ENCODE data around the gene FARP2.
"Not testable (repeated sequence)": the region's sequence is repeated elsewhere in the genome, so short reads cannot be mapped to it uniquely, and the experiment has no call there.

Gene FARP2

GRCh38 chr2:241408849-241409248 lies 52.8 kb downstream of the FARP2 start:
- no peak for DNase-seq (ENCODE audit: low spot score)

GRCh38 chr2:241410739-241411176 lies 54.7 kb downstream of the FARP2 start:
- no peak for DNase-seq (ENCODE audit: low spot score)

GRCh38 chr2:241412144-241412543 lies 56.1 kb downstream of the FARP2 start:
- no peak for DNase-seq (ENCODE audit: low spot score)

GRCh38 chr2:241413501-241413900 lies 57.4 kb downstream of the FARP2 start:
- DNase-seq (ENCODE audit: low spot score): not testable (repeated sequence)

GRCh38 chr2:241413929-241414580 lies 58.0 kb downstream of the FARP2 start:
- DNase-seq (ENCODE audit: low spot score): no peak

- no peak for DNase-seq (ENCODE audit: low spot score)
Observed at GRCh38 chr2:241415196-241415595, 59.1 kb downstream of the FARP2 start.

- no peak for DNase-seq (ENCODE audit: low spot score)
Observed at GRCh38 chr2:241417626-241418025, 61.5 kb downstream of the FARP2 start.

- no peak for DNase-seq (ENCODE audit: low spot score)
Observed at GRCh38 chr2:241421330-241421729, 65.2 kb downstream of the FARP2 start.

- not testable (repeated sequence) for DNase-seq (ENCODE audit: low spot score)
Observed at GRCh38 chr2:241421942-241422341, 65.9 kb downstream of the FARP2 start.

- no peak for DNase-seq (ENCODE audit: low spot score)
Observed at GRCh38 chr2:241422350-241422749, 66.3 kb downstream of the FARP2 start.

- not testable (repeated sequence) for DNase-seq (ENCODE audit: low spot score)
Observed at GRCh38 chr2:241423489-241423888, 67.4 kb downstream of the FARP2 start.

GRCh38 chr2:241425368-241425767 lies 69.3 kb downstream of the FARP2 start:
- DNase-seq (ENCODE audit: low spot score): no peak

GRCh38 chr2:241430178-241430577 lies 74.1 kb downstream of the FARP2 start:
- DNase-seq (ENCODE audit: low spot score): no peak

- DNase-seq (ENCODE audit: low spot score): no peak
Observed at GRCh38 chr2:241432824-241433448, 76.9 kb downstream of the FARP2 start.

GRCh38 chr2:241437179-241437578 lies 81.1 kb downstream of the FARP2 start:
- no peak for DNase-seq (ENCODE audit: low spot score)

- no peak for DNase-seq (ENCODE audit: low spot score)
Observed at GRCh38 chr2:241441492-241441891, 85.4 kb downstream of the FARP2 start.

- peak; percentile 92 for DNase-seq (ENCODE audit: low spot score)
Observed at GRCh38 chr2:241443486-241444223, 87.6 kb downstream of the FARP2 start.

- no peak for DNase-seq (ENCODE audit: low spot score)
Observed at GRCh38 chr2:241445426-241445825, 89.3 kb downstream of the FARP2 start.

GRCh38 chr2:241450092-241450491 lies 94.0 kb downstream of the FARP2 start:
- DNase-seq (ENCODE audit: low spot score): not testable (repeated sequence)

- DNase-seq (ENCODE audit: low spot score): no peak
Observed at GRCh38 chr2:241451840-241452506, 95.9 kb downstream of the FARP2 start.

- not testable (repeated sequence) for DNase-seq (ENCODE audit: low spot score)
Observed at GRCh38 chr2:241453919-241454318, 97.8 kb downstream of the FARP2 start.

GRCh38 chr2:241454837-241455485 lies 98.9 kb downstream of the FARP2 start:
- DNase-seq (ENCODE audit: low spot score): no peak
